Skin epidermis (tissue), 12 donors: ENCODE measurements around the gene ASB18.

ENCODE experiments used
- H3K27ac ChIP-seq, 21 experiments: fragments of 200-600 bp; sonication (generic) in 11 of 21; one replicate each; pipeline ENCODE4 v1.5.0; 2020; ENCODE audit warnings: mild to moderate bottlenecking in 3 of 21, inconsistent platforms in 2 of 21, moderate library complexity in 2 of 21
- H3K4me3 ChIP-seq, 7 experiments: fragments of 200-600 bp; sonication (generic) in 2 of 7; one replicate each; pipeline ENCODE4 v1.5.0; 2020; ENCODE audit warnings: inconsistent platforms in 2 of 7, mild to moderate bottlenecking in 2 of 7, moderate library complexity in 1 of 7

Gene ASB18, protein sequence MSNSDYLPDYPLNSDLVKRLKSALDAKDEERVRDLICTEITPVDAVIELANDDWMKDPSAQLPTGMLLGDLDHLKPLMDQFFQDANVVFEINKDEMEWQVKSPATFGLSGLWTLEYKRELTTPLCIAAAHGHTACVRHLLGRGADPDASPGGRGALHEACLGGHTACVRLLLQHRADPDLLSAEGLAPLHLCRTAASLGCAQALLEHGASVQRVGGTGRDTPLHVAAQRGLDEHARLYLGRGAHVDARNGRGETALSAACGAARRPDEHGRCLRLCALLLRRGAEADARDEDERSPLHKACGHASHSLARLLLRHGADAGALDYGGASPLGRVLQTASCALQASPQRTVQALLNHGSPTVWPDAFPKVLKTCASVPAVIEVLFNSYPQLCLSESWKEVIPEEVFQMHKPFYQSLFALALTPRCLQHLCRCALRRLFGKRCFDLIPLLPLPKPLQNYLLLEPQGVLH

DNA sequence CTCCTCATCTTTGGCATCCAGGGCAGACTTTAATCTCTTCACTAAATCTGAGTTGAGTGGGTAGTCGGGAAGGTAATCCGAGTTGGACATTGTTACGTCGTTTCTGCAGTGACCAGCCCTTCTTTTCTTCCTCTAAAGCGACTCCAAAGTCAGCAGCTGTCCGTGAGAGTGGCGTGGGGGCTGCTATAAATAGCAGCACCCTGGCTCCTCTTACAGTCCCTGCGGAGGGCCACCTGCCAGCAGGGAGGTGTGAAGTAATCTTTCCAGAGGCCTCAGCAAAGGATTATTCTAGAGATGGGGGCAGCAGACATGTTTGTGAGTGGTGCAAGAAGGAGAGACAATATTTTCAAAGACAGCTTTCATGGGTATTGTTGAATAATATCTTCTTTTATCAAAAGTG lies at the start of gene ASB18:
Gene ASB18, minus strand, starts transcription at position 151 of the 400 bp plus-strand sequence. Its CDS starts 61 bp downstream, at position 90.
- Histone ChIP-seq H3K4me3 (no peak within 1 kb of the TSS), H3K27ac (no peak within 1 kb of the TSS)

DNA sequence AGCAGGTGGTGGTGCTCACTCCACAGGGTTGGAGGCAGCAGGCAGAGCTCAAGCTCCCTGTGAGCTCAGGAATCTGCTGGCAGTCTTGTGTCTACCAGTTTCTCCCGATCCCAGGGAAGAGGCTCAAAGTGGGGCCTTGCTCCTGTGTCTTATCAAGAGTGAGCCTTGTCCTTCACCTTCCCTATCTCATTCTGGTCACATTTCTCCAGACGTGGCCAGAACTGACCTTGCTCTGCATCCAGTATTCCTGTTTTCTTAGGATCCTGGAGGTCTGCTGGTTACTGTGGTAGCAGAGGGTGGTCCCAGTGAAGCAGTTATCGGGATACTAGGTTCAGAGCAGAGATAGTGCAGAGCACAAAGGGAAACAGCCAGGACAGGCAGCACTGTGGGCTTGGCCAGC lies 47.1 kb upstream of the ASB18 start:
- H3K4me3 ChIP-seq: no peak overlapping the region
- H3K27ac ChIP-seq: no peak overlapping the region

DNA sequence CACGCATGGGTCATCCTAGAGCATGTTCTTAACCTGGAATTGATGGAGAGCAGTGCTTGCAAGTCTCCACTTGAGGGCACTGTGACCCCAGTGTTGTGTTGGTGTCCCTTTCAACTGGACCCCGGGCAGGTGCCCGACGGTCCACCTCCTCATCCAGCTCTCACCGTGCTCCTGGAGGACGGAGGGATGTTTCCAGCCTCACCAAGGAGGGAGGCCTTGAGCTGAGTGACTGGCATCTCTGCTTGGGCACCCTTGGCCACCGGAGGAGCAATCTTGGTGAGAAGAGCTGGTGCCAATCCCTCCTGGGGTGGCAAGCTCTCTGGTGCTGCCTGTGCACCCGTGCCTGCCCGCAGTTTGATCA lies 45.4 kb upstream of the ASB18 start:
- Histone ChIP-seq H3K27ac (no peak overlapping the region), H3K4me3 (no peak overlapping the region)

DNA sequence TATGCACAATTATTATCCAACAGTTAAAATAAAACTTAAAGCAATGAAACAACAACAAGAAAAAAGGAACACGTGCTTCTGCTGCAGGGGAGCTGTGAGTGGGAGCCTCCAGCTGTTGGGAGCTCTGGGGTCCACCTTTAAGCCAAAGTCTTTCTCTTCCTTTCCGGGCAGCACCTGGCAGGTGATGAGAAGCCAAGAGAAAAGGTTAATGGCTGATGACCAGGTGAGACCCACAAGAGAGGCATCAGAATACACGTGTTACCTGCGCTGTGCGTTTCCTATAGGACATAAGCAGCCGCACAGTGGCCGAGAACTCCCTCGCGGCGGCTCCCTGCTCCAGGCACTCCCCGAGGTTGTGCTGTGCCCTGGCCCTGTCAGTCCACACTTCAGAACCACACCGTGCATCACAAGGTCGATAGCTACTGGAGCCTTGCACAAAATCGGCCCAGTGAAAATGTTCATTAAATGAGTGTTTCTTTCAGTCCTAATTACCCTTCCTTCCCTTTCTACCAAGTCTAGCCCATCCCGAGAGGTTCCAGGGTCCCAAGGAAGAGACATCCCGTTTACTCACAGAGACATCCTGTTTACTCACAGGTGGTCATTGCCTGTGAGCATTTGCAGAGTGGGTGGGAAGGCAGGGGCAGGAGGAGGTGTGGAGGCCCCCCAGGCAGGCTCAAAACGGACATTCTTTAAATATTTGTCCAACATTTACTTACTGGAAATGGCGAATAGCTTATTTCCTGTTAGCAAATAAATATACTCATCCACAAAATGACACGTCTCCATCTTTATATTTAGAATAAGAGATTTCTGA lies 44.9 kb upstream of the ASB18 start:
- Histone ChIP-seq H3K4me3 (no peak overlapping the region), H3K27ac (no peak overlapping the region)

DNA sequence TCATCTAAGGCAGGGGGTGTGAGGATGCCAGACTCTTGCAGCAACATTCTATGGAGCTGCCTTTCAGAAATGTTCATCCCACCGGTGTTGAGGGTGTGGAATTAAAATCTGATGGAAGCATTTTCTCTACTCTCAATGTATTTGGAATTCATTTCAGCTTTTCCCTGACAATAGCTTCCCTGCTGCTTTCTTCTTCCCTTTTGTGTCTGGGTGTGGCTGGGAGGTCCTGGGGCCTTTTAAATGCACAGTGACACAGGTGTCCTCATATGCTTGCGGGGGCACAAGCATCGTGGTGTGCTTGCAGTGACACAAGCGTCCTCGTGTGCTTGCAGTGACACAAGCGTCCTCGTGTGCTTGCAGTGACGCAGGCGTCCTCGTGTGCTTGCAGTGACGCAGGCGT lies 43.4 kb upstream of the ASB18 start:
- no peak overlapping the region for H3K27ac ChIP-seq

DNA sequence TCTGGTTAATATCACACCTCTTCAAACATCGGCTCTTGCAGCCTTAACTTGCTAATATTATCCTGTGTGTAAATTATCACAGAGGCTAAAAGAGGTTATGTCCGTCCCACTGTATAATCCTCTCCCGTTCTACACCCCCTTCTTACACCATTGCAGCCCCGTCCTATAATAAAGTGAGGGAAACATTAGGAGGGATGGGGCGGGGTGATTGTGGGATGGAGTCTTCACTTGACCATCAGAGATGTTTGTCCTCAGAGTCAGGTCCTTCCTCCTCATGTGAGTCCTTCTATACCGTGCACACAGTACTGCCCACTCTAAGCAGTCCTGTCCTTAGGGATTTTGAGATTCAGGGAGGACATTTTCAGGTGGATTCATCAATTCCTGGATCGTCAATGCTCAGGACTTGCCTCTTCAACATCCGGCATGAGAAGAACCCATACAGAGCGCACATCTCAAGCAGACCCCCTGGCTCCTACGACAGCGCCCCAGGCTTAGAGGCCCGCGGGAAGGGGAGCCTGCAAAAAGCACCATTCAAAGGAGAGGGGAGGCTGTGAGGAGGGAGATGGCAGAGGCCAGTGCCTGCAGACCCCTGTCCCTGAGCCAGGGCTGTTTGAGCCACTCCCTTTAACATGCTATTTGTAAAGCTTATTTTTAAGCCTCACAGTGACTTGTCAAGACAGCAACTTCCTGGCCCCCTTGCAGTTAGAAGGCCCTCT lies 42.8 kb upstream of the ASB18 start:
- no peak overlapping the region for H3K4me3 ChIP-seq
- H3K27ac ChIP-seq: no peak overlapping the region

More for the DNA sequence above, 43.4 kb upstream of the ASB18 start:
- H3K4me3 ChIP-seq: no peak overlapping the region

DNA sequence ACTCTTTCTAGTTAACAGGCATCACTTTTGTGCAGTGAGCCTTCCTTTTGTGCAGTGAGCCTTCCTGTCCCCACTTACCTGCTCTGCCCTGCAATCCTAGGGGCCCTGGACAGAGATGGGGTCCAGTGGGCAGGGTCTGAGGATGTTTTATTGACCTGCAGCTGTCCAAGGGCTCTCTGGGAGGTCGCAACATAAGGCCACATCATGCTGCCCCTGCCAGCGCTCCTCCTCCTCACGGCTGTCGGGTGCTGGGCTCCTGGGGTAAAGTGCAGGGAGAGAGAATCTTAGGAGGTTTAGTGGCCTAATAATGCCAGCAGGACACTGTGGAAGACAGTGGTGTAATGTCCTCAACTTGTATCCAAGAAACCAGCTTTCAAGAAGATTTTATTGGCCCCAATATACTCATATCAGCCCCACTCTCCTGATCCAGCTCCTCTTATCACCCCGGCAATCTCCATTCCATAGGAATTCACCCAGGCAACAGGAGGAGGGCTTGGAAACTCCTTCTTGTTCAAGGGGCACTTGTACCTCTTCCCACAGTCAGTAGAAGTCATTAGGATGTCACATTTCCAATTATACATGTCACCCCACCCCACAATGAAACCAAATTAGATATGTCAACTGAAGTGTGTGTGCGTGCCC lies 41.9 kb upstream of the ASB18 start:
- Histone ChIP-seq H3K4me3 (no peak overlapping the region), H3K27ac (no peak overlapping the region)

DNA sequence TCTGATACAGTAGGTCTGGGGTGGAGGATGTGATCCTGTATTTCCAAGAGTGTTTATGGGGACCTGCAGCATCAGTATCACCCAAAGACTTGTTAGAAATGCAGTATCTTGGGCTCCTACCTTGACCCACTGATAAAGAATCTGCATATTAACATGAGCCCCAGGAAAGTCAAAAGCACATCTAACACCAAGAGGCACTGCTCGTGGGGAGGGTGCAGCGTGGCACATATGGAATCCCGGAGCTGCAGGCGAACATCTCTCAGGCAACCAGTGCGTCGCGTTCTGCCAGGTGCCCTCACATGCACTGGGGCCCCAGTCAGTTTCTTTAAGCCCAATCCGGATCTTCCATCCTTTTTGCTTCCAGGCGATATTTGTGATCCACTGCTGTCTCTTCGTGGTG lies 41.3 kb upstream of the ASB18 start:
- H3K27ac ChIP-seq: no peak overlapping the region

DNA sequence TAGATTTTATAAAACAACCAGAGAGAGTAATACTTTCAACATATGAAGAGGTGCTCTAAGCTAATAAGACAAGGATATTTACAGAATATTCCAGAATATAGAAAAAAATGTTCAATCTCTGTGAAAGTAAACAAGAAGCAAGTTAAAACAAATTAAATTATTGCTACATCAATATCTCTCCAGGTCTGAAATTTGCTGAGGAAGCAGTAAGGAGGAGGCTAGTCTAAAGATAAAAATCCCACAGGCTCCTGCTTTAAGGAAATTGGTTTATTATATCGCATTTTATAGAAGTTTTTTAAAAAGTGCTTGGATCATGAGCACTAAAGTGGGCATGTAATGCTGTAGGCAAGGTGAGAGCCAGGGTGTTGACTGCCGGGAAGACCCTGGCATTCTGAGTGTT lies 39.7 kb upstream of the ASB18 start:
- H3K4me3 ChIP-seq: no peak overlapping the region
- H3K27ac ChIP-seq: no peak overlapping the region

More for the DNA sequence above, 41.3 kb upstream of the ASB18 start:
- no peak overlapping the region for H3K4me3 ChIP-seq

DNA sequence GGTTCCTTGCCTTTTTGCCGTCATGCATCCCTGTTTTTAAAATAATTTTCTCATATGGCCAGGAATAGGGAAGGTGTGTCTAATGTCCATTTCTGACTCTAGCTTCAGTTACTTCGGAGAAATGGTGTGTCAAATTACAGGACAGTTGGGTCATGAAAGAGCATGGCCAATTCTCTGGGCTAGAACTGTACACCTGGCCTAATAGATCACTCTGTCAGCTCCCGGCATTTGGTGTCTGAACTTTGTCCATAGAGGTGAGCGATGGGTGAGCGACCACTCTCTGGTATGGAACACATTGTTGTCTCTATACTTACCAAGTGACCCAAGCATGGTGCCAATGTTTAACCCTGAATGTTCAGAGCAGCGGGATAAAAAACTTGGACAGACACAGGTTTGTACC lies 38.3 kb upstream of the ASB18 start:
- Histone ChIP-seq H3K4me3 (no peak overlapping the region), H3K27ac (no peak overlapping the region)

DNA sequence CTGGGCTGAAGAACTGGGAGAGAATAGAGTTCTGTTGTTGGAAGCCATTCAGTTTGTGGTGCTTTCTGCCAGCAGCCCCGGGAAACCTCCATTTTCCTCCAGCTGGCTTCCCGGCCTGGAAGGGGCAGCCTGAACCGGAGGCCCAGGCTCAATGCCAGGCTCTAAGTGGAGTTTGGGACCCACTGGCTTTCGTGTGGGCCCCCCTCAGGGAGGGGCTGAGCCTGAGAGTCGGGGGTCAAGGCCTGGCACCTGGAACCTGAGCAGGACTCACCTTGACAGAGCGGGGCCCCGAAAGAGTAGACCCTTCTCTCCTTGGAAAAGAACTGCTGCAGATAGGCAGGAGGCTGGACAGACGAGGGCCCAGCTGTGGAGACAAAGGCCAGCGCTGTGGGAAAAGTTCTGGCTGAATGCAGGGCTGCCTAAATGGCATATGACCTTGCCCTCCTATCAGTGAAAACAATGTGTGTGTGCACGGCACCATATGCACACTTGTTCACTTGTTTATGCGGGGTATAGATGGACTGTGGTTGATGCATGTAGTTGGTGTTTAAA lies 34.8 kb upstream of the ASB18 start:
- no peak overlapping the region for H3K4me3 ChIP-seq

DNA sequence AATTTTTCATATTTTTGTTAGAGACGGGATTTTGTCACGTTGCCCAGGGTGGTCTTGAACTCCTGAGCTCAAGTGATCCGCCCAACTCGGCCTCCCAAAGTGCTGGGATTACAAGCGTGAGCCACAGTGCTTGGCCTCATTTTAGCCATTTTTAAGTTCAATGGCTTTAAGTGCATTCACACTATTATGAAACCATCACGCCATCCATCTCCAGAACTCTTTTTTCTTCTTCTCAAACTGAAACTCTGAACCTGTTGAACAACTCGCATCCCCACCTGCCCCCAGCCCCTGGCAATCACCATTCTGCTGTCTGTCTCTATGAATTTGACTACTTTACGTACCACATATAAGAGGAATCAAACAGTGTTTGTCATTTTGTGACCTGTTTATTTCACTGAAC lies 31.3 kb upstream of the ASB18 start:
- Histone ChIP-seq H3K27ac (no peak overlapping the region), H3K4me3 (no peak overlapping the region)

More for the DNA sequence above, 34.8 kb upstream of the ASB18 start:
- no peak overlapping the region for H3K27ac ChIP-seq

DNA sequence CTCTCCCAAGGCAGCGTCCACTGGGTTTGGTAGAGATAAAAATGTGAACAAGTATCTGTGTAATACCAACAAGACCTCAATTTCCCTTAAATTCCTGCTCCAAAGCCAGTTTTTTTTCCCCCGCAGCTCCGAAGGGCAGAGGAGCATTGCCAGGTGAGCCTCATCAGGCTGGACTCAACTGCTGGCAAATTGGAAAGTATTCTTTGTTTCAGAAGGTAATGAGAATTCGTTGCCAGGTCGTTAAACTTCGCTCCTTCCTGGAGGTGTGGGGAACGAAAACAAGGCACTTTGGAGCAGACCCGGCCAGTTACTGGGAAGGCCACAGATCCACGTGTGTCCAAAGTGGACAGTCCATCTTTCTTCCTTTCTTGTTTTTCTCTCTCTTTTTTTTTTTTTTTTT lies 30.4 kb upstream of the ASB18 start:
- Histone ChIP-seq H3K4me3 (no peak overlapping the region), H3K27ac (no peak overlapping the region)

DNA sequence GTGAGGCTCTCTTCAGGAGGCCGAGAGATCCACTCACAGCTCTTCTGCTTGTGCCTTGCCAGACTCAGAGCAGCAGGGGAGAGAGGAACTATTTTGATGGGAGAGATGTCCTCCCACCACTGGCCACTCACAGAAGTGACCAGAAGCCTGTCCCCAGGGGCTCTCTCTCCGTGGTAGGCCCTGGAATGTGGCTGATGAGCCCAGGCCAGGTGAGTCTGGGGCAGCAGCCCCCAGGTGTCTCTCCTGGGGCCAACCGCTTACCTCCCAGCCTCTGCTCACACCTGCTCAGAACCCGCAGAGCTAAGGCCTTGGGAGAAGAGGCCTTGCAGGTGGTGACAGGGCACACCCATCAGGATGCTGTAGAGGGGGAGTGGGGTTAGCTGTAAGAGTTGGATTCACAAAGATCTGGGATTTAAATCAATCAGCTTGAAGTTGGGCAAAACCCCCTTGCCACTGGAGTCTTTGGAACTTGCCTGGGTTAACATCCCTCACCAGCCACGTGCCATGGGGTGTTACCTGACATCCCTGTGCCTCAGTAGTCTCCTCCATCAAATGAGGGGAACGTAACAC lies 29.1 kb upstream of the ASB18 start:
- Histone ChIP-seq H3K27ac (no peak overlapping the region), H3K4me3 (no peak overlapping the region)

DNA sequence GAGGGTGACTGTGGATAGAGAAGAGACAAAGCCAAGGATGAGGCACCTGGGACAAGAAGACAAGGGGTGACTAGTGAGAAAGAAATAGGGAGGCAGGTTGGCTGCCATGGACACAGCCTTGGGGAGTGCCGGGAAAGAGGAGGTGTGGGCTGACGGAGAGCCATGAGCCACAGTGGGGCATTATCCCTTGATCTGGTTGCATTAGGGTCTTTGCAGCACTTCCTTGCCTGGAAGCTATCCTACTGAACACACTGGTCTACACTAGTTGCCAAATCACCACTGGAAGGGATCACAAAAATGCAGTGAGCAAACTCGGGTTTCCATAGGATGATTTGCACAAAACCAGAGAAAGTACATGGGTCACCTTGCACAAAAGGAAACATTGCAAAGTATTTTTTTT lies 27.7 kb upstream of the ASB18 start:
- Histone ChIP-seq H3K4me3 (no peak overlapping the region), H3K27ac (no peak overlapping the region)

DNA sequence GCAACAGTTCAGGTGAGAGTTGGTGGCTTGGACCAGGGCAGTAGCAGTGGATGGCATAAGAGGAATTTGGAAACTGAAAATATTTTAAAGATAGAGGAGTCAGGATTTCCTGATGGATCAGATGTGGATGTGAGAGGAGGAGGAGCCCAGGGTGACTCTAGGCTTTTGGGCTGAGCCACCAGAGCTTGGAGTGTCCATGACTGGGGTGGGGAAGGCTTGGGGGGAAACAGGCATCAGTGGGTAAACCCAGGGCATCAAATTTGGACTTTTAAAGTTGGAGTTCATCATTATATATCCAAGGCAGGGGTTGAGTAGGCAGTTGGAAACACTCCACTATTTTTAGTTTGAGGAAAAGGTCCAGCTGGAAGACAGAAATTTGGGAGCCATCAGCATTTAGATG lies 27.3 kb upstream of the ASB18 start:
- no peak overlapping the region for H3K27ac ChIP-seq
- no peak overlapping the region for H3K4me3 ChIP-seq

DNA sequence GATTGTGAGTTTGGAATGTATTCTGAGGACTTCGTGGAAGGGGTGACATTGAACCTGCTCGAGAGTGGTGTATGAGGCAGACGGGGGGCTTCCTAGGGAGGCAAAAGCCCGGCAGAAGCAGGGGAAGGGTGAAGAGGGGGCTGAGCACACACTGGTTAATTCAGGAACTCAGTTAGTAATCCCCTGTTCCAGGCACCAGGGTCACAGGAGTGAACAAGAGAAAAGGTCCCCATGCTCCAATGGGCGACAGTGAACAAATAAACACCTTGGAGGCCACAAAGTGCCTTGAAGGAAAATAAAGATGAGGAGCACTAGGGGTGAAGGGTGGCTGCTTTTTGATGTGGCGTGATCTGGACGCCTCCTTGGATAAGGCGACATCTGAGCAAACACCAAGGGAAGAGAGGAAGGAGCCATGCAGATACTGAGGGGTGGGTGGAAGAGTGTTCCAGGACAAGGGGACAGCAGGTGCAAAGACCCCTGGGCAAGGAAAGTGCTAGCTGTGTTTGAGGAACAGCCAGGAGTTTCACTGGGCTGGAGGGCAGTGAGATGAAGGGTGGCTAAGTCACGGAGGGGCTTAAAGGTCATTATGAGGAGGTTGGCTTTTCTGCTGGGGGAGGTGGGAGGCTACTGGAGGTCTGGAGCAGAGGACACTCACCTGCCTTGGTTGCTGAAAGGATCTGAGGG lies 26.7 kb upstream of the ASB18 start:
- Histone ChIP-seq H3K4me3 (no peak overlapping the region), H3K27ac (no peak overlapping the region)

DNA sequence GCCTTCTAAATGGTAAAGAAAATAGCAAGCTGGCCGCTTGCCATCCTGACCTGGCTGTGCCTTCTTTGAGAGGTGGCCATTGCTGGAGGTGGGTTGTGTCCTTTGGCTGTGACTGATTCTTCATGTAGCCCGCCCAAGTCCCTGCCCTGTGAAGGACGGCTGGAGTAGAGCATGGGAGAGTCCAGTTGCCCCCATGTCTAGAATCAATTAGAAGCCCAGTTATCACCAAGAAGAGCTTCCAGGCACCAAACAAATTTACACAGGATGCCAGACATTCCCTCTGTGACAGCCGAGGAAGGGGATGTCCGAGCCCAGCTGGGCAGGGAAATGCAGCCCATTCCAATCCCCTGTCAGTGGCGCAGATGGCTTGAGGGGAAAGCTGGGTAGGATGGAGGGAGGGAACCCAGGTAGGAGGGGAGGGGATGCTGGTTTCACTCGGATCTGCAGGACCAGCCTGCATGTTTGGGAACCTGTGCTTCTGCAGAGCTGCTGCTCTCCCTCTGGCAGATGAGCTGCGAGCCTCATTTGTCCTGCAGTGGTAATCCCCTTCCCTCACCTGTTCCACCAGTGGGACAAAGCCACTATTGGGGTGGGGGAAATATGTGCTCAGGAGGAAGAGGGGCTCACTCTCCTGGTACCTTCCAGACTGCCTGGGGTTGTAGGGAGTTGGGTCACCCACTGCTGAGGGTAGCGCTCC lies 25.7 kb upstream of the ASB18 start:
- Histone ChIP-seq H3K27ac (no peak overlapping the region), H3K4me3 (no peak overlapping the region)
